Esophagus (tissue), 2 donors: ENCODE measurements around the gene ZNF730. TPM values are rescaled to one million over a fixed set of nuclear protein-coding genes. Genes with fewer than 3 reads are reported as not detected.

Experiments
- polyA plus RNA-seq, 2 donors: library from polyadenylated mRNA; stranded (reverse); fragments of 200-250 nt; gene quantifications; one replicate each; pipeline ENCODE4 v1.2.3, GENCODE V29; 2013
- donor health status: healthy with polysubstance abuse.
- donor health status: Bipolar disorder and iron deficiency.

The ZNF730 gene
- polyA plus RNA-seq, 2 donors = 0.09 to 0.10 TPM

Other genes with a start within 250 kb of the ZNF730 start
- under 1 TPM; 0.04 to 0.05 TPM for gene ZNF728, start 113.8 kb upstream of the ZNF730 start, polyA plus RNA-seq
- gene ZNF724, start 133.4 kb downstream of the ZNF730 start, polyA plus RNA-seq = 1 to 10 TPM in 1 of 2 donors, under 1 TPM in 1; 0.52 to 1.3 TPM